Adrenal gland (tissue), 5 donors: Measurements from ENCODE around the gene ERC2.

Experiments
- CTCF ChIP-seq, 6 experiments: fragments of 450-650 bp in 4 of 6; fragments of 200-600 bp in 2 of 6; sonication (generic) in 1 of 6; IDR thresholded peaks; 1 replicate in 5 of 6; 2 replicates in 1 of 6; pipeline versions ENCODE4 v1.5.1 to v1.8.0; 2016 to 2021; ENCODE audit warnings: antibody characterized with exemption in 6 of 6, mild to moderate bottlenecking in 2 of 6, moderate library complexity in 1 of 6
- POLR2A ChIP-seq, 2 donors: fragments of 450-650 bp; IDR thresholded peaks; one replicate each; pipeline ENCODE4 v1.6.1; 2017; ENCODE audit warnings: antibody characterized with exemption in 2 of 2, mild to moderate bottlenecking in 2 of 2, moderate library complexity in 1 of 2
- donor health status: DM: no; HTN: no; CAD: no.

GRCh38 chr3:55782351-55782750 lies 685.9 kb downstream of the ERC2 start:
- TF ChIP-seq POLR2A (IDR thresholded peaks at IDR 0.05) (no peak), CTCF (IDR thresholded peaks at IDR 0.05) (no peak)
